DND-41 (cell line): ENCODE results near the gene ZNF488.
"Not testable (repeated sequence)": the region's sequence is repeated elsewhere in the genome, so short reads cannot be mapped to it uniquely, and the experiment has no call there.

Experiments used
- ATAC-seq: fragments of 200-7000 bp; cut with Tn5 transposase; 3 replicates; pipeline ENCODE4 v1.9.1; 2021; ENCODE audit warnings: low read depth; ENCODE audit not compliant: insufficient read depth
- DNase-seq: peaks from one replicate; pipeline ENCODE4 v3.0.0-alpha.2; 2020
- H2AFZ ChIP-seq: 2 replicates; pipeline ENCODE4 v1.6.0; 2012; ENCODE audit warnings: low read depth, low read length
- H3K27ac ChIP-seq: 2 replicates; pipeline ENCODE4 v1.5.1; 2012; ENCODE audit warnings: low read length, inconsistent platforms
- H3K27me3 ChIP-seq: fragments of 200-600 bp; sonication (generic); 2 replicates; pipeline ENCODE4 v1.6.0; 2012; ENCODE audit warnings: low read length, mild to moderate bottlenecking, inconsistent platforms; ENCODE audit not compliant: insufficient read depth, poor library complexity
- H3K36me3 ChIP-seq: 2 replicates; pipeline ENCODE4 v1.5.1; 2012; ENCODE audit warnings: low read length, inconsistent platforms; ENCODE audit not compliant: insufficient read depth
- H3K4me1 ChIP-seq: 2 replicates; pipeline ENCODE4 v1.5.1; 2012; ENCODE audit warnings: mild to moderate bottlenecking, low read length; ENCODE audit not compliant: insufficient read depth
- H3K4me2 ChIP-seq: 2 replicates; pipeline ENCODE4 v1.6.0; 2012; ENCODE audit warnings: mild to moderate bottlenecking, moderate library complexity, low read length, inconsistent platforms; ENCODE audit not compliant: insufficient read depth
- H3K4me3 ChIP-seq, 2 experiments: fragments of 200-600 bp in 1 of 2; shearing (Covaris generic) in 1 of 2; 2 replicates each; pipeline ENCODE4 v1.5.1; 2012 to 2016; ENCODE audit warnings: inconsistent platforms in 2 of 2, low read length in 2 of 2, mild to moderate bottlenecking in 2 of 2, low read depth in 1 of 2, moderate library complexity in 1 of 2
- H3K79me2 ChIP-seq: 2 replicates; pipeline ENCODE4 v1.6.0; 2012; ENCODE audit warnings: low read length, inconsistent platforms; ENCODE audit not compliant: insufficient read depth
- H3K9ac ChIP-seq: 2 replicates; pipeline ENCODE4 v1.6.0; 2012; ENCODE audit warnings: low read depth, mild to moderate bottlenecking, inconsistent platforms, low read length, moderate library complexity
- H3K9me3 ChIP-seq: 2 replicates; pipeline ENCODE4 v1.5.1; 2012; ENCODE audit warnings: low read length, moderate library complexity, mild to moderate bottlenecking, inconsistent platforms; ENCODE audit not compliant: insufficient read depth, severe bottlenecking
- H4K20me1 ChIP-seq: 2 replicates; pipeline ENCODE4 v1.6.0; 2012; ENCODE audit warnings: low read length; ENCODE audit not compliant: insufficient read depth
- CTCF ChIP-seq: IDR thresholded peaks from 2 replicates; pipeline ENCODE4 v1.5.1; 2012; ENCODE audit warnings: borderline replicate concordance, low read length, moderate library complexity, mild to moderate bottlenecking; ENCODE audit not compliant: poor library complexity, severe bottlenecking; ENCODE audit errors: extremely low read depth
- EZH2 ChIP-seq: IDR thresholded peaks from 3 replicates; pipeline ENCODE4 v1.6.1; 2012; ENCODE audit warnings: borderline replicate concordance, low read depth, mild to moderate bottlenecking, moderate library complexity, low read length, inconsistent platforms; ENCODE audit not compliant: severe bottlenecking

Gene ZNF488

GRCh38 chr10:47388879-47389278, 4.8 kb upstream of the ZNF488 start:
- Histone ChIP-seq H3K79me2 (no peaks in the 10 kb centered on the region), H3K36me3 (no peaks in the 10 kb centered on the region), H3K9me3 (no peaks in the 10 kb centered on the region), H2AFZ (no peak overlapping the region), H3K4me1 (peaks cover 13% of the 10 kb centered on the region), H3K27me3 (peaks cover 38% of the 10 kb centered on the region), H3K27ac (no peak overlapping the region), H3K4me2 (no peak overlapping the region), H3K9ac (no peak overlapping the region), H3K4me3 (no peak overlapping the region), H4K20me1 (no peaks in the 10 kb centered on the region)
- DNase-seq (no peak), ATAC-seq (no peak)
- TF ChIP-seq CTCF (no peak), EZH2 (no peak)

GRCh38 chr10:47386104-47386503, 2.0 kb upstream of the ZNF488 start:
- H3K9ac ChIP-seq, H3K4me2 ChIP-seq, DNase-seq, H3K27ac ChIP-seq, H4K20me1 ChIP-seq, H3K9me3 ChIP-seq, H2AFZ ChIP-seq, H3K4me3 ChIP-seq, ATAC-seq, H3K79me2 ChIP-seq, H3K36me3 ChIP-seq: not testable (repeated sequence)
- H3K4me1 ChIP-seq: peaks cover 18% of the 10 kb centered on the region
- peaks cover 58% of the 10 kb centered on the region for H3K27me3 ChIP-seq

GRCh38 chr10:47383261-47384147, 589 bp downstream of the ZNF488 start:
- Histone ChIP-seq H3K79me2 (no peaks in the 10 kb centered on the region), H3K36me3 (no peaks in the 10 kb centered on the region), H3K9ac (peak overlapping the region; percentile 52), H3K9me3 (no peaks in the 10 kb centered on the region), H3K27ac (no peak overlapping the region), H3K27me3 (peaks cover 45% of the 10 kb centered on the region), H2AFZ (peak overlapping the region; percentile 81), H4K20me1 (0 out of 2 replicates have a peak, but pooled peaks cover 3% of the 10 kb centered on the region), H3K4me2 (peak overlapping the region; percentile 89), H3K4me3 (peak overlapping the region; percentile 32 to 66; a peak in 3 of 4 replicates), H3K4me1 (peaks cover 18% of the 10 kb centered on the region)
- DNase-seq (no peak), ATAC-seq (no peak)
- TF ChIP-seq EZH2 (no peak), CTCF (no peak)
